Vagina (tissue), 2 donors: ENCODE results near the gene UBXN7. TPM values are rescaled to one million over a fixed set of nuclear protein-coding genes. Genes with fewer than 3 reads are reported as not detected.
"Not testable (repeated sequence)": the region's sequence is repeated elsewhere in the genome, so short reads cannot be mapped to it uniquely, and the experiment has no call there.

Experiments
- DNase-seq, 2 donors: peaks; one replicate each; pipeline ENCODE4 v3.0.0-alpha.2; 2017; ENCODE audit errors: extremely low spot score in 2 of 2
- H3K27ac ChIP-seq: fragments of 200-600 bp; sonication (generic); one replicate; pipeline ENCODE4 v1.5.1; 2019
- H3K27me3 ChIP-seq: fragments of 200-600 bp; sonication (generic); one replicate; pipeline ENCODE4 v1.5.1; 2019
- H3K36me3 ChIP-seq, 2 donors: fragments of 200-600 bp; sonication (generic); one replicate each; pipeline ENCODE4 v1.5.1; 2017 to 2019
- H3K4me1 ChIP-seq: fragments of 200-600 bp; sonication (generic); one replicate; pipeline ENCODE4 v1.5.1; 2019
- H3K4me3 ChIP-seq, 2 donors: fragments of 200-600 bp; sonication (generic); 1 replicate in 1 of 2; 2 replicates in 1 of 2; pipeline ENCODE4 v1.5.1; 2016 to 2019
- H3K9me3 ChIP-seq: fragments of 200-600 bp; sonication (generic); one replicate; pipeline ENCODE4 v1.5.1; 2019
- POLR2A ChIP-seq, 2 donors: fragments of 450-650 bp; IDR thresholded peaks; one replicate each; pipeline ENCODE4 v1.6.1; 2017; ENCODE audit warnings: antibody characterized with exemption in 2 of 2, mild to moderate bottlenecking in 2 of 2, moderate library complexity in 2 of 2
- POLR2AphosphoS5 ChIP-seq, 2 donors: sonication (generic); formaldehyde crosslinking; IDR thresholded peaks; one replicate each; pipeline ENCODE4 v1.9.0; 2017; ENCODE audit warnings: antibody characterized with exemption in 2 of 2, mild to moderate bottlenecking in 2 of 2, low read depth in 1 of 2; ENCODE audit not compliant: insufficient read depth in 1 of 2
- intact Hi-C: fragments of 100-400 bp; cut with DNase I; formaldehyde crosslinking; loops from one replicate; pipeline ENCODE4 v1.15.1; 2023
- total RNA-seq: library from RNA; depleted of rRNA; stranded (reverse); fragments of >200 nt; gene quantifications from one replicate; pipeline ENCODE4 v1.2.3, GENCODE V29; 2016
- TF ChIP-seq, protein P1 (sequence below), 3 experiments: fragments of 450-650 bp in 2 of 3; fragments of 200-600 bp in 1 of 3; sonication (generic) in 1 of 3; IDR thresholded peaks; one replicate each; pipeline ENCODE4 v1.5.1; 2017 to 2019; ENCODE audit warnings: antibody characterized with exemption in 3 of 3, mild to moderate bottlenecking in 2 of 3, moderate library complexity in 2 of 3

UBXN7 gene
- total RNA-seq, 1 donor from 2014 or later, result 29.5 TPM

DNA sequence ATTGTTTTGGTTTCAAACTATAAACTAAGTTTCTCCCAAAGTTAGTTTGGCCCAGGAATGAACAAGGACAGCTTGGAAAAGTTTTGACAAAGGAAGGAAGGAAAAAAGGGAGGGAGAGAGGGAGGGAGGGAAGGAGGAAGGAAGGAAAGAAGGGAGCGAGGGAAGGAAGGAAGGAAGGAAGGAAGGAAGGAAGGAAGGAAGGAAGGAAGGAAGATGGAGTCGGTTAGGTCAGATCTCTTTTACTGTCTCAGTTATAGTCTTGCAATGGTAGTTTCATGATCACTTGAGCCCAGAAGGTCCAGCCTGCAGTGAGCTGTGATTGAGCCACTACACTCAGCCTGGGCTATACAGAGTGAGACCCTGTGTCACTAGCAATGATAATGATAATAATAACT is 12.3 kb upstream of the UBXN7 start:
- intact Hi-C loops, result no loop called here
- no peak for TF ChIP-seq POLR2AphosphoS5 (IDR thresholded peaks at IDR 0.05; ENCODE audit: insufficient read depth in 1 of 2, low read depth in 1 of 2)
- TF ChIP-seq, protein P1, sequence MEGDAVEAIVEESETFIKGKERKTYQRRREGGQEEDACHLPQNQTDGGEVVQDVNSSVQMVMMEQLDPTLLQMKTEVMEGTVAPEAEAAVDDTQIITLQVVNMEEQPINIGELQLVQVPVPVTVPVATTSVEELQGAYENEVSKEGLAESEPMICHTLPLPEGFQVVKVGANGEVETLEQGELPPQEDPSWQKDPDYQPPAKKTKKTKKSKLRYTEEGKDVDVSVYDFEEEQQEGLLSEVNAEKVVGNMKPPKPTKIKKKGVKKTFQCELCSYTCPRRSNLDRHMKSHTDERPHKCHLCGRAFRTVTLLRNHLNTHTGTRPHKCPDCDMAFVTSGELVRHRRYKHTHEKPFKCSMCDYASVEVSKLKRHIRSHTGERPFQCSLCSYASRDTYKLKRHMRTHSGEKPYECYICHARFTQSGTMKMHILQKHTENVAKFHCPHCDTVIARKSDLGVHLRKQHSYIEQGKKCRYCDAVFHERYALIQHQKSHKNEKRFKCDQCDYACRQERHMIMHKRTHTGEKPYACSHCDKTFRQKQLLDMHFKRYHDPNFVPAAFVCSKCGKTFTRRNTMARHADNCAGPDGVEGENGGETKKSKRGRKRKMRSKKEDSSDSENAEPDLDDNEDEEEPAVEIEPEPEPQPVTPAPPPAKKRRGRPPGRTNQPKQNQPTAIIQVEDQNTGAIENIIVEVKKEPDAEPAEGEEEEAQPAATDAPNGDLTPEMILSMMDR (IDR thresholded peaks at IDR 0.05), result no peak
- TF ChIP-seq POLR2A (IDR thresholded peaks at IDR 0.05), result no peak
- H3K4me1 ChIP-seq, result no peaks in the 10 kb centered on the region
- no peak overlapping the region for H3K4me3 ChIP-seq
- peak overlapping the region; percentile 23 for H3K27ac ChIP-seq
- H3K27me3 ChIP-seq, result no peaks in the 10 kb centered on the region
- H3K36me3 ChIP-seq, result no peaks in the 10 kb centered on the region
- no peaks in the 10 kb centered on the region for H3K9me3 ChIP-seq
- DNase-seq, result no peak

DNA sequence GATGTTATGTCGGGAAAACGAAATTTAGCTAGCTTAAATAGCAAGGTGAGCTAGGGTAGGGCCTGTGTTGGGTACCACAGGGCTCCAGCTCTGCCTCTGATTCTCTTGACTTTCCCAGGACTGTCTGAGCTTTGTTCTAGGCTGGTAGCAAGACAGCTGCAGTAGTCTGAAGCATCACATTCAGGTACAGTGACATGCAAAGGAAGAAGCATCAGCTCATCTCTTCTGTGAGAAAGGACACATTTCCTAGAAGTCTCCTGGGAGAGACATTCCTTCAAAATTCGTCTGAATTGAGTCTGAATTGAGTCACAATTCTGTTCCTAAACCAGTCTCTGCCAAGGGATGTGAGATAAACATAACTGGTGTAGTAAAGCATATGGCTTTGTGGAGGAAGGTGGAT is 8.5 kb upstream of the UBXN7 start:
- no peaks in the 10 kb centered on the region for H3K9me3 ChIP-seq
- no peaks in the 10 kb centered on the region for H3K27me3 ChIP-seq
- H3K4me3 ChIP-seq, result no peak overlapping the region
- H3K36me3 ChIP-seq, result no peaks in the 10 kb centered on the region
- no peak for DNase-seq
- H3K27ac ChIP-seq, result no peak overlapping the region
- TF ChIP-seq POLR2AphosphoS5 (IDR thresholded peaks at IDR 0.05; ENCODE audit: insufficient read depth in 1 of 2, low read depth in 1 of 2), result no peak
- TF ChIP-seq POLR2A (IDR thresholded peaks at IDR 0.05), result no peak
- TF ChIP-seq, protein P1 (IDR thresholded peaks at IDR 0.05), result no peak
- intact Hi-C loops, result no loop called here
- no peaks in the 10 kb centered on the region for H3K4me1 ChIP-seq

GRCh38 chr3:196440041-196440537 is 7.9 kb upstream of the UBXN7 start:
- Histone ChIP-seq H3K36me3 (no peaks in the 10 kb centered on the region), H3K27me3 (no peaks in the 10 kb centered on the region), H3K27ac (no peak overlapping the region), H3K9me3 (no peaks in the 10 kb centered on the region), H3K4me1 (no peaks in the 10 kb centered on the region), H3K4me3 (no peak overlapping the region)
- intact Hi-C loops, result no loop called here
- DNase-seq, result no peak
- TF ChIP-seq POLR2A (IDR thresholded peaks at IDR 0.05) (no peak), POLR2AphosphoS5 (IDR thresholded peaks at IDR 0.05; ENCODE audit: insufficient read depth in 1 of 2, low read depth in 1 of 2) (no peak)
- TF ChIP-seq, protein P1 (IDR thresholded peaks at IDR 0.05), result no peak

- TF ChIP-seq, protein P1 (IDR thresholded peaks at IDR 0.05), result no peak
- TF ChIP-seq POLR2AphosphoS5 (IDR thresholded peaks at IDR 0.05; ENCODE audit: insufficient read depth in 1 of 2, low read depth in 1 of 2) (peak in 1 of 2 donors; percentile 49), POLR2A (IDR thresholded peaks at IDR 0.05) (peak in 1 of 2 donors; percentile 24)
- no peaks in the 10 kb centered on the region for H3K36me3 ChIP-seq
Observed at GRCh38 chr3:196431181-196432136, 768 bp downstream of the UBXN7 start.

GRCh38 chr3:196428041-196428440 is 4.2 kb downstream of the UBXN7 start:
- Histone ChIP-seq H3K4me3 (no peak overlapping the region), H3K9me3 (no peaks in the 10 kb centered on the region), H3K36me3 (peaks cover 0 to 6% of the 10 kb centered on the region in 2 donors), H3K4me1 (peaks cover 65% of the 10 kb centered on the region), H3K27me3 (no peaks in the 10 kb centered on the region), H3K27ac (no peak overlapping the region)
- intact Hi-C loops, result no loop called here
- DNase-seq, result no peak
- no peak for TF ChIP-seq POLR2AphosphoS5 (IDR thresholded peaks at IDR 0.05; ENCODE audit: insufficient read depth in 1 of 2, low read depth in 1 of 2)

More at GRCh38 chr3:196431181-196432136, 768 bp downstream of the UBXN7 start:
- peak overlapping the region; percentile 65 to 72 for H3K4me3 ChIP-seq
- peak overlapping the region; percentile 91 for H3K27ac ChIP-seq
- peaks cover 33% of the 10 kb centered on the region for H3K4me1 ChIP-seq
- no peaks in the 10 kb centered on the region for H3K9me3 ChIP-seq
- DNase-seq, result no peak
- no peaks in the 10 kb centered on the region for H3K27me3 ChIP-seq
- intact Hi-C loops, result no loop called here

GRCh38 chr3:196424421-196424820 is 7.8 kb downstream of the UBXN7 start:
- H3K27me3 ChIP-seq, intact Hi-C loops, H3K36me3 ChIP-seq, H3K27ac ChIP-seq, DNase-seq, H3K9me3 ChIP-seq, H3K4me3 ChIP-seq: not testable (repeated sequence)
- H3K4me1 ChIP-seq, result peaks cover 58% of the 10 kb centered on the region
